H1 (cell line): Measurements from ENCODE around the gene CBLB.

Source experiments
- POLR2A ChIP-seq, 2 experiments: IDR thresholded peaks; 1 replicate in 1 of 2; 2 replicates in 1 of 2; pipeline ENCODE4 v1.6.1; 2011; ENCODE audit warnings: low read depth in 2 of 2, low read length in 2 of 2, mild to moderate bottlenecking in 2 of 2; ENCODE audit errors: control extremely low read depth in 1 of 2
- SUZ12 ChIP-seq: fragments of 200-600 bp; sonication (generic); IDR thresholded peaks from 2 replicates; pipeline ENCODE4 v1.6.1; 2012; ENCODE audit warnings: mild to moderate bottlenecking, inconsistent platforms, low read length, moderate library complexity, mixed read lengths

GRCh38 chr3:105775368-105775767, 93.4 kb downstream of the CBLB start:
- TF ChIP-seq POLR2A (IDR thresholded peaks at IDR 0.05; ENCODE audit: control extremely low read depth in 1 of 2, low read depth in 2 of 2, low read length in 2 of 2) (no peak), SUZ12 (no peak)
